HT-29 (cell line): ENCODE measurements around the gene AP3S2. TPM values are rescaled to one million over a fixed set of nuclear protein-coding genes. Genes with fewer than 3 reads are reported as not detected.
"Not testable (repeated sequence)": the region's sequence is repeated elsewhere in the genome, so short reads cannot be mapped to it uniquely, and the experiment has no call there.

Experiments used
- DNase-seq: peaks from one replicate; pipeline ENCODE4 v3.0.0-alpha.2; 2015; ENCODE audit warnings: low spot score
- total RNA-seq: library from RNA; depleted of rRNA; stranded (reverse); fragments of >200 nt; shearing (Covaris generic); gene quantifications from 2 replicates; pipeline ENCODE4 v1.2.3, GENCODE V29; 2014

Gene AP3S2
- total RNA-seq, 1 experiment from 2014 or later: 36.2 TPM

GRCh38 chr15:89903858-89904130, 10.0 kb upstream of the AP3S2 start:
- no peak for DNase-seq

GRCh38 chr15:89903015-89903857, 9.4 kb upstream of the AP3S2 start:
- no peak for DNase-seq

DNA sequence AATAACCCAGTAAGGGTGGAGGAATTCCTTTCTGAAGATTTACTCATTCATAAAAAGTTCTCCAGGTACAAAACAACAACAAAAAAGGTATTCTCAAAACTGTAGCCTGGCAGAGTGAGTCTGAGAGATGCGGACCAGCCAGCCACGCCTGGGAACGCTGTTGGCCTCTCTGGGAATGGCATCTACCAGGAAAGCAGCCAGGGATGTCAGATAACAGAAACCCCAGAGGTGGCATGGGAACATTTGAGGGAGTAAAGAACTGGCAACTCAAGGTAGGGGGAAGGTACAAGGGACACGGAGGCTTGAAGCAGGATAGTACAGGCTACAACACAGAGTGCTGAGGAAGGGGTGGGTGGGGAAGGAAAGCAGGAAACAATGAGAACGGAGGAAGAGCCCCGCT, 7.1 kb upstream of the AP3S2 start:
- DNase-seq: no peak

DNA sequence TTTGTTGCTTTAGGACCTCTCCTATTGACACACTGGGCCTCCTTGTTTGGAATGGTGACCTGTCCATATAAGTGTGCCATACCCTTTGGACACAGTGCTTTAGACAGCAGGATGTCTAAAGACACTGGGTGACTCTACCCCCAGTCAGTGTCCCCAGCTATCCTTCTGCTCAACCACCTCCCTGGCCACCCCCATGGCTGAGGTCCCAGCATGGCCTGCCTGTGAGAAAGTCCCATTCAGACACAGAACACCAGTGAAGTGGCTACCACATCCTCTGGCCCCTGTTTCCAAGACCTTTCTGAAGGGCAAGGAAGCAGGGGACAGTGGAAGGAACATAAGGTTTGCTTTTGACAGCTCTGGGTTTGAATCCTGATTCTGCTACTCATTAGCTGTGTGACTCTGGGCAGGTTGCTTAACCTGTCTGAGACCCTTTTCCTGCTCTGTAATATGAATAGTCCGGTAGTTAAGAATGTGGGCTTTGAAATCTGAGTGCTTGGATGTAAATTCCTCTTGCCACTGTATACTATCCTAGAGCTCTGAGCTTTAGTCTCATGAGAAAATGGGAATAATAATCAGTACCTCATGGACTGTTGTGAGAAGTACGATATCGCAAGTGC, 6.3 kb upstream of the AP3S2 start:
- no peak for DNase-seq

GRCh38 chr15:89899295-89899945, 5.6 kb upstream of the AP3S2 start:
- no peak for DNase-seq

- peak; percentile 92 for DNase-seq
Observed at GRCh38 chr15:89898614-89899294, 5.0 kb upstream of the AP3S2 start.

DNA sequence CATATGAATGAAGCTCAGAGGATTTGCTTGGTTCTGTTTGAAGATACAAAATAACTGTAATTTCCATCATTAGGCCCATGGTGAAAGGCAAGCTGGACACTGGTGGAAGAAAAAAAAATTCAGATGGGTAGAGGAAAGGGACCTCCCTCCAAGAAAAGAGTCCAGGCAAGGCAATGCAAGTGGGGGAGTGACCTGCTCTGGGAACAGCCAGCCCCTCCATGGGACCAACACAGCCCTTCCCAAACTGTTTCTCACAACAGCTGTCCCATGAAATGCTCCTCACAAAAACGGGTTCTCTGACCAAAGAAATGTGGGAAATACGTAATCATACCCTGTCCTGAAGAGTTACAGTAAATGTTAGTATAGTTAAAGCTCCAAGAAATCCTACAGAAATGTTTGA, 4.4 kb upstream of the AP3S2 start:
- DNase-seq: no peak

- DNase-seq: no peak
Observed at GRCh38 chr15:89893027-89893426, 767 bp downstream of the AP3S2 start.

- DNase-seq: peak; percentile 87
Observed at GRCh38 chr15:89888214-89888804, 5.5 kb downstream of the AP3S2 start.

- DNase-seq: no peak
Observed at GRCh38 chr15:89885611-89886010, 8.2 kb downstream of the AP3S2 start.

DNA sequence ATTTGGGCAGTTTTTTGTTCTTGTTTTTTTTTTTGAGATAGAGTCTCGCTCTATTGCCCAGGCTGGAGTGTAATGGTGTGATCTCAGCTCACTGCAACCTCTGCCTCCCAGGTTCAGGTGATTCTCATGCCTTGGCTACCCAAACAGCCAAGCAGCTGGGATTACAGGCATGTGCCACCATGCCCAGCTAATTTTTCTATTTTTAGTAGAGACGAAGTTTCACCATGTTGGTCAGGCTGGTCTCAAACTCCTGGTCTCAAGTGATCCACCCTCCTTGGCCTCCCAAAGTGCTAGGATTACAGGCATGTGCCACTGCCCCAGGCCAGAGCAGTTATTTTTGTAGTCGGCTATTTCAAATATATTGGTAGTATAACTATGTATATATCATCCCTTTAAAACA, 8.6 kb downstream of the AP3S2 start:
- not testable (repeated sequence) for DNase-seq

DNA sequence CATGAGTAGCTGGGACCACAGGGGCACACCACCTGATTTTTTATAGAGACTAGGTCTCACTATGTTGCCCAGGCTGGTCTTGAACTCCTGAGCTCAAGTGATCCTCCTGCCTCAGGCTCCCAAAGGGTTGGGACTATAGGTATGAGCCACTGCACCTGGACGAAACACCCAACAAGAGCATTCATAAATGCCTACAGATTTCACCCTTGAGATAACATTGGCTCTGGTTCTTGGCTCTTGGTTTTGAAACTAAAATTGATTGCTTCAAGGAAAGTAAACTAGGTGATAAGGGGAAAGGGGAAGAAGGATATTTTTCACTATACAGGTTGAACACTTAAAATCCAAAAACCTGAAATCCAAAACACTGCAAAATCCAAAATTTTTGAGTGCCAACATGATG, 10.3 kb downstream of the AP3S2 start:
- DNase-seq: no peak

GRCh38 chr15:89880727-89881126, 13.1 kb downstream of the AP3S2 start:
- no peak for DNase-seq

DNA sequence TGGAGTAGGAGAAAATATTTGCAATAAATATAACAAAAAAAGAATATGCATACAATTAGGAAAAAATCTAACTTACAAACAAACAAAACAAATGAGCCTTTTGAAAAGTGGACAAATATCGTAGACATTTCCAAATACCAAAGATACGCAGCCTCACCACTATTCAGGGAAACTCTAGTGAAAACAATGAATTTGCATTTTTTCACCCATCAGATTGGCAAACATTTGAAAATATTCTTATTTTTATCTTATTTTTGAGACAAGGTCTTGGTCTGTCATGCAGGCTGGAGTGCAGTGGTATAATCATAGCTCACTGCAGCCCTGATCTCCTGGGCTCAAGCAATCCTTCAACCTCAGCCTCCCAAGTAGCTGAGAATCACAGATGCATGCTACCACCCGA, 15.5 kb downstream of the AP3S2 start:
- DNase-seq: no peak

DNA sequence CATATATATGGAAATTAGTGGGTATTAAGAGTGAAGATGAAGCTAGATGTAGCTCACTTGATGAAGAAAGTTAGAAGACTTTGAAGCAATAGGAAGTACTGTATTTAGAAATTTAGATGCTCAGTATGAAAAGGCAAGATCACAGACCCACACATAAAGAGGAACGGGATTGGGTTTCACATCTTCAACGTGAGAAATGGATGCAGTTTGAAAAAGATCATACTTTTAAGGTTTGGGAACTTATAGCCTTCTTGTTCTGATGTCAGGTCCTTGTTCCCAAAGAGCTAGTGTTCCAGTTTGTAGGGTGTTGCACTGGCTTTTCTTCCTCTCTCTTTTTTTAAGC, 16.7 kb downstream of the AP3S2 start:
- no peak for DNase-seq

DNA sequence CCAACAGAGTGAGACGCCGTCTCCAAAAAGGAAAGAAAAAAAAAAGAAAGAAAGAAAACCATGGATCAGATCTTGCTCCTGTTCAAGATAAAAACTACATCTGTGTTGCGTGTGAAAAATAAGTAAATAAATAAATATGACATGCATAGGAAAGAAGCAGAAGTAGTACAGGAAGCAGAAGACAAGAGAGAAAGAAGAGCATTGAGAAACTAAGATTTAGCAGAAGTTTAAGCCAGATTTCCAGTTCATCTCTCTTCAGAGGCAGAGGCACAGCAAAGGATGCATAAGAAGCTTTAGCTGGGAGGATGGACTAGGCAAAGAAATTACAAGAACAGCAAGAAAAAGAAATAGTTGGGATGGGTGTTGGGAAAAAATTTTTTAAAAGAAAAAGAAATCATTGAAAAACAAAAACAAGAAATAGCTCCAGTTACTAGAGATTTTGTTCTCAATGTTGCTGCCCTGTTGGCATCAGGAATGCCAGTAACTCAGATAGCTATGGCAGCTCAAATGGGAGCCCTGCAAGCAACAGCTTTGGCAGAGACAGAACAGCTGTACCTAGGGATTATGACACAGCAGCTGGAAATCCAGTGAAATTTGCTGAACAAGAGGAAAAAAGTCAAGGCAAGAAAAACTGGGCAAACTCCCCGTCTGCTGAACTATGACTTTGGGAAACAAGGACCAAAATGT, 17.3 kb downstream of the AP3S2 start:
- no peak for DNase-seq

DNA sequence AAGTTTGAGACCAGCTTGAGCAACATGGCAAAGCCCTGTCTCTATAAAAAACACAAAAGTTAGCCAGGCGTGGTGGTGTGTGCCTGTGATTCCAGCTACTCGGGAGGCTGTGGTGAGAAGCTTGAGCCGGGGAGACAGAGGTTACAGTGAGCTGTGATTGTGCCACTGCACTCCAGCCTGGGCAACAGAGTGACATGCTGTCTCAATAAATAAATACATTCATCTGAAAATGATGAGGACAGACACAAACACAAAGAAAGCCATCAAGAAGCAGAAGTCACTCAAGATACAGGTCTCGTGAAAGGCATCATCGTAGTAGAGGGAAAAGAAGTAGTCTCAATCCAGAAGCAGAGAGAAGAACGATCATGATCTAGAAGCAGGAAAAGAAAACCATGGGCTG, 18.1 kb downstream of the AP3S2 start:
- no peak for DNase-seq

- DNase-seq: peak; percentile 89
Observed at GRCh38 chr15:89874926-89875564, 18.7 kb downstream of the AP3S2 start.

- DNase-seq: no peak
Observed at GRCh38 chr15:89870688-89871288, 23.0 kb downstream of the AP3S2 start.

GRCh38 chr15:89870006-89870405, 23.8 kb downstream of the AP3S2 start:
- DNase-seq: no peak

DNA sequence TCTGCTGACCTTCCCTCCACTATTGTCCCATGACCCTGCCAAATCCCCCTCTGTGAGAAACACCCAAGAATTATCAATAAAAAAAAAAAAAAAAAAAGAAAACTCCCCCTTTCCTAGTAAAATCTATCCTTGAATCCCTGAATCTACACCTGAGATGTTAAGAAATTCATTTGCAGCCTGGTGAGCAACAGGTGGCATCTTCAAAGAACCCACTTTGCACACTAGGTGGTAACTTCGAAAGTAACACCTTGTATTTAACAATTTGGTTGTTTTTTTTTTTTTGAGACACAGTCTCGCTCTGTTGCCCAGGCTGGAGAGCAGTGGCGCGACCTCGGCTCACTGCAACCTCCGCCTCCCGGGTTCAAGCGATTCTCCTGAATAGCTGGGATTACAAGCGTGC, 24.3 kb downstream of the AP3S2 start:
- DNase-seq: not testable (repeated sequence)
